Measurements from ENCODE around the gene KCNJ12. TPM values are rescaled to one million over a fixed set of nuclear protein-coding genes. Genes with fewer than 3 reads are reported as not detected.
A peak's percentile ranks its signal among the peaks of the same experiment; 100 is the strongest.

The KCNJ12 gene
- total RNA-seq, 1 donor from 2014 or later, result 0.76 TPM

DNA sequence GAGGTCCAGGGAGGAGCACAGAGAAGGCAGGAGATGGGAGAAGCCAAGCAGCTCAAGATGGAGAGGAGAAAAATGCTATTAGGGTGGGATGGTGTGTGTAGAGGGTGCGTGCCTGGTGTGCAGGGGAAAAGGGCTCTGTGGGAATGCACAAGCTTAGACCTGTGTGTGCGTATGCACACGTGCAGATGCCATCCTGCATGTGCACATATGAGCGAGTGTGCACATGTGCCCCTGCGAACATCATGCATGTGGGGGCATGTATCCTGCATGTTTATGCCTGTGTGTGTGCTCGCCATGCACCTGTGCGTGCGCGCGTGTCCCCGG, 438 bp upstream of the KCNJ12 start:
- Mint-ChIP-seq H3K9me3 (no peaks in the 10 kb centered on the region), H3K27me3 (ENCODE audit: low read depth) (peaks cover 77% of the 10 kb centered on the region), H3K36me3 (no peaks in the 10 kb centered on the region), H3K4me1 (peaks cover 14% of the 10 kb centered on the region), H3K27ac (no peak overlapping the region), H3K4me3 (peak overlapping the region; percentile 42)
- TF ChIP-seq, protein P1, sequence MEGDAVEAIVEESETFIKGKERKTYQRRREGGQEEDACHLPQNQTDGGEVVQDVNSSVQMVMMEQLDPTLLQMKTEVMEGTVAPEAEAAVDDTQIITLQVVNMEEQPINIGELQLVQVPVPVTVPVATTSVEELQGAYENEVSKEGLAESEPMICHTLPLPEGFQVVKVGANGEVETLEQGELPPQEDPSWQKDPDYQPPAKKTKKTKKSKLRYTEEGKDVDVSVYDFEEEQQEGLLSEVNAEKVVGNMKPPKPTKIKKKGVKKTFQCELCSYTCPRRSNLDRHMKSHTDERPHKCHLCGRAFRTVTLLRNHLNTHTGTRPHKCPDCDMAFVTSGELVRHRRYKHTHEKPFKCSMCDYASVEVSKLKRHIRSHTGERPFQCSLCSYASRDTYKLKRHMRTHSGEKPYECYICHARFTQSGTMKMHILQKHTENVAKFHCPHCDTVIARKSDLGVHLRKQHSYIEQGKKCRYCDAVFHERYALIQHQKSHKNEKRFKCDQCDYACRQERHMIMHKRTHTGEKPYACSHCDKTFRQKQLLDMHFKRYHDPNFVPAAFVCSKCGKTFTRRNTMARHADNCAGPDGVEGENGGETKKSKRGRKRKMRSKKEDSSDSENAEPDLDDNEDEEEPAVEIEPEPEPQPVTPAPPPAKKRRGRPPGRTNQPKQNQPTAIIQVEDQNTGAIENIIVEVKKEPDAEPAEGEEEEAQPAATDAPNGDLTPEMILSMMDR (IDR thresholded peaks at IDR 0.05; ENCODE audit: unreplicated experiment), result no peak
- no peak for DNase-seq (ENCODE audit: low spot score in 2 of 2, unreplicated experiment in 2 of 2)

DNA sequence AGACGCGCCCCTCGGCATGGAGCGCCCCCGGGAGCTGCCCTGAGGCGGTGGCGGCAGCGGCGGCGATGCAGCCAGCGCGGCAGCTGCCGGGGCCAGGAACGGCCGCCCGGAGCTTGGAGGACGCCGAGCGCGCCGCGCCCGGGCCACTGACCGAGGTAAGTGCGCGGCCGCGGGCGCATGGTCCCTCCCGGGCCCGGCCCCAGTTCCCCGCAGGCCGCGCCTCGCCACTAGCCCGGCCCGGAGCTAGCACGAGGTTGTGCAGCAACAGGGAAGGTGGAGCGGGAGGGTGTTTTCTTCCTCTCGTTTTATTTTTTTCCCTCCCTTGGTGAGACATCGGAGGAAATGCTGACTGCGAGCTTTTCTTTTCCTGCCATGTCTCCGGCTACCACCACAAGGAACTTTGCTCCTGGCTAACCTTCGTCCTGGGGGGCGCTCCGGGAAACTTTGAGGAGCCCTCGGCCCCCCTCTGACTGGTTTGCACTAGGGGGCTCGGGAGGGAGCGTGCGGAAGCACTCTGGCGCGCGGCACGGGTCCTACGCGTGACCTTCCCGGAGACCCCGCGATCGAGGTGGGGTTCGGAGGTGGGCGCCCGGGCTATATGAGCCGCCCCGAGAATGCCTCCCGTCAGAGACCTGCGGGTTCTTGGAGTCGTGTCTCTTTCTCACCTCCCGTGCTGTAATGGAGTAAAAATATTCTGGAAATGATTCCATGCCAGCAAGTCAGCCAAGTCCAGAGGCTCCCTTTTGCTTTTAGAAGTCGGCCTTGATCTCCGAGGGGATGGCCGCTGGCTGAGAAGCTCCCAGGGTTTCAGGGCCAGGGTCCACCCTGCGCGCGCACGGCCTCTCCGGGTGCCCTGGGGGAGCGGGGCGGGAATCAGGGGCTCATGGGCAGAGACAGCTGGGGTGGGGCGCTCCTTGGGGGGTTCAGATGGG, 868 bp downstream of the KCNJ12 start:
- peak in 1 of 2 experiments; percentile 49 for DNase-seq (ENCODE audit: low spot score in 2 of 2, unreplicated experiment in 2 of 2)
- peak overlapping the region; percentile 61 for H3K4me3 Mint-ChIP-seq
- H3K9me3 Mint-ChIP-seq, result no peaks in the 10 kb centered on the region
- H3K4me1 Mint-ChIP-seq, result peaks cover 13% of the 10 kb centered on the region
- no peak overlapping the region for H3K27ac Mint-ChIP-seq
- TF ChIP-seq, protein P1 (IDR thresholded peaks at IDR 0.05; ENCODE audit: unreplicated experiment), result no peak
- no peaks in the 10 kb centered on the region for H3K36me3 Mint-ChIP-seq
- peaks cover 81% of the 10 kb centered on the region for H3K27me3 Mint-ChIP-seq (ENCODE audit: low read depth)

DNA sequence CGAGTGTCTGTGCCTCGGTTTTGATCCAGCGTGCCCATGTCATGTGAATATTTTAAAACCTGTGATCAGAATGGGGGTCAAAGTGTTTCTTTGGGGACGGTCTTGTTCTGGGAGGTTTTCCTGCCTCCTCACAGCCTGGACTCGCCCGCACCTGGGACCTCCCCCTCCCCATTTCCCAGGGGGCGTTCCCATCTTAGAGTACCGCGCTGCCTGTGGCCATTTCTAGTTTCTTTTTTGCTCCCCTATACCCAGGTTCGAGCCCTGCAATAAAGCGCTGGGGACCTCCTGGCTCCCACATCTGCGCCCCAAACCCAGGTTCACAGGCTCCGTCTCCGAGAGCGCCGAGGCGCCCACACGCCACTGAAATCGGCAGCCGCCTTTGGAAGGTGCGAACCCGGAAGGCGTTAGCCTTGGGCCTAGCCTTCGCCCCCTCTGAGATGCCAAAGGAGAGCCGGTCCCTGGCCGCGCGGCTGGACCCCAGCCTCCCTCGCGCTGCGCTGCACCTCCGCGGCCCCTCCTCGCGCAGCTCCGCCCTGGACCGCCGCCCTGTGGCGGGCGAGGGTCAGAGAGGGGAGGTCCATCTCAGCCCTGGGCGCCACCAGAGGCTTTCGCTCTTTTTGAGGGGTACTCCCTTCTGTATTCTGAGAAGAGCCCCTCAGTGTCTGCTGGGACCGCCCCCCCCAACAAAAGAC, 1.7 kb downstream of the KCNJ12 start:
- peak overlapping the region; percentile 61 for H3K4me3 Mint-ChIP-seq
- peaks cover 80% of the 10 kb centered on the region for H3K27me3 Mint-ChIP-seq (ENCODE audit: low read depth)
- no peak overlapping the region for H3K27ac Mint-ChIP-seq
- peaks cover 13% of the 10 kb centered on the region for H3K4me1 Mint-ChIP-seq
- no peaks in the 10 kb centered on the region for H3K36me3 Mint-ChIP-seq
- no peak for DNase-seq (ENCODE audit: low spot score in 2 of 2, unreplicated experiment in 2 of 2)
- TF ChIP-seq, protein P1 (IDR thresholded peaks at IDR 0.05; ENCODE audit: unreplicated experiment), result no peak
- no peaks in the 10 kb centered on the region for H3K9me3 Mint-ChIP-seq

DNA sequence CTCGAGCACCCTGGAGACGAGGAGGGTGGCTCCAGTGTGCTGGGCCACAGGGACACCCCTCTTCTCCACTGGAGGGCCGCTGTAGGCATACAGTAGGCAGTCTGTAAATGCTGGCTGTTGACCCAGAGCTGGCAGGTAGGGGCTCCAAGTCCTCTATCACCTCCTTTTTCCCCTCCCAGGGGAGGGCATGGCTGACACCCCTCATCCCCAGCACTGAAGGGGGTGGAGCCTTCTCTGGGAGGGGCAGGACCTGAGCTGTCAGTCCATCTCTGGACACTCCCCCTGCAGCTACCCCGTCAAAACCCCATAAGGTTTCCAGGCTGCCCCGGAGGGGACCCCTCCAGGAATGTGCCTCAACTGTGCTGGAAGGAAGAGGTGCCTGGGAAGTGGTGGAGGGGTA, 2.4 kb downstream of the KCNJ12 start:
- no peak overlapping the region for H3K27ac Mint-ChIP-seq
- DNase-seq (ENCODE audit: low spot score in 2 of 2, unreplicated experiment in 2 of 2), result no peak
- H3K36me3 Mint-ChIP-seq, result no peaks in the 10 kb centered on the region
- H3K9me3 Mint-ChIP-seq, result no peaks in the 10 kb centered on the region
- TF ChIP-seq, protein P1 (IDR thresholded peaks at IDR 0.05; ENCODE audit: unreplicated experiment), result no peak
- H3K4me1 Mint-ChIP-seq, result peaks cover 13% of the 10 kb centered on the region
- peaks cover 73% of the 10 kb centered on the region for H3K27me3 Mint-ChIP-seq (ENCODE audit: low read depth)
- H3K4me3 Mint-ChIP-seq, result no peak overlapping the region

DNA sequence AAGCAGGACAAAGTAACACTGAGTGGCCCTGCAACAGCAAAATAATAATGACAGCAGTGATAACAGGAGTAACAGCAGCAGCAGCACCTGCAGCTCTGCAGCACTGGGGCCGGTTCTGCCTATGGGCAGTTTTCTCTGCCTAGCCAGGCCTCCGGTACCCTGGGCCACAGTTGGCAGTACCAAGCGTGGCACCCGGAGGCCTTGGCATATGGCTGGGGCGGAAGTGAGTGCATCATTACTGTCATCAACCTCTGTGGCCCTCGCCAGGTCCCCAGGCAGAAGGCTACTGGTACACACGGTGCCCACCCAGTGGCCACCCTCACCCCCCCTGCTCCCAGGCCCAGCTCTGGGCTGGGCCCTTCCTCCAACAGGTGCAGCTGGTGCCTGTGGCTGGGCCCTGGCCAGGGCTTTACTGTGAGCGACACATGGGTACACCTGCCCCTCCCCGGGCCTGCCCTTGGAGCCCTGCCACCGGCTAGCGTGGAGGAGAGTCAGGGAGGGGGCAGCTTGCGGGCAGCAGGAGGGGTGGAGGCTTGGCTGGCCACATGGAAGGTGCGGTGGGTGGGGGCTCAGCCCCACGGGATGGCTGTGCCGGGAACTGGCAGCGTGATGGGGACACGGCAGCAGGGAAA, 3.0 kb downstream of the KCNJ12 start:
- H3K27me3 Mint-ChIP-seq (ENCODE audit: low read depth), result peaks cover 72% of the 10 kb centered on the region
- peaks cover 13% of the 10 kb centered on the region for H3K4me1 Mint-ChIP-seq
- no peak for DNase-seq (ENCODE audit: low spot score in 2 of 2, unreplicated experiment in 2 of 2)
- H3K27ac Mint-ChIP-seq, result no peak overlapping the region
- H3K9me3 Mint-ChIP-seq, result no peaks in the 10 kb centered on the region
- TF ChIP-seq, protein P1 (IDR thresholded peaks at IDR 0.05; ENCODE audit: unreplicated experiment), result no peak
- no peak overlapping the region for H3K4me3 Mint-ChIP-seq
- no peaks in the 10 kb centered on the region for H3K36me3 Mint-ChIP-seq

Data from mesothelial cell of epicardium (in vitro differentiated cells).